K562 (cell line): Measurements from ENCODE around the gene HSBP1L1. TPM values are rescaled to one million over a fixed set of nuclear protein-coding genes. Genes with fewer than 3 reads are reported as not detected.
A peak's percentile ranks its signal among the peaks of the same experiment; 100 is the strongest.

Source experiments
- ATAC-seq: fragments of 200-7000 bp; cut with Tn5 transposase; 3 replicates; pipeline ENCODE4 v1.9.1; 2020; ENCODE audit warnings: moderate library complexity
- BruUV-seq: library from RNA; stranded (reverse); fragments of 400-500 nt; replicated peaks from 2 replicates; lab custom pipeline; 2021; lab: Mats Ljungman, UMichigan
- CTCF ChIA-PET: fragments of 300-600 bp; formaldehyde crosslinking; extraction: SDS; loops from one replicate; lab custom pipeline; 2021; ENCODE audit warnings: low intra/inter-chr PET ratio; lab: Yijun Ruan, JAX
- POLR2A ChIA-PET: fragments of 300-600, 350-650 bp; sonication (Branson Sonifier 250); formaldehyde crosslinking; extraction: SDS; loops from one replicate; lab custom pipeline; 2021; ENCODE audit warnings: antibody characterized with exemption, inconsistent platforms; lab: Yijun Ruan, JAX
- DNase-seq, 4 experiments: peaks; one replicate each; pipeline versions ENCODE4 v3.0.0 to v3.0.0-alpha.2; 2011 to 2018; ENCODE audit warnings: low spot score in 3 of 4, mixed read lengths in 3 of 4; ENCODE audit errors: extremely low read depth in 1 of 4
- FAIRE-seq: peaks from 2 replicates; lab custom pipeline; 2011; peaks lifted over from hg19 to GRCh38; lab: Jason Lieb, UNC
- H2AFZ ChIP-seq: 2 replicates; pipeline ENCODE4 v1.6.0; 2011; ENCODE audit warnings: low read depth, low read length, control low read depth, inconsistent platforms
- H3K27ac ChIP-seq: fragments of 200-600 bp; 3 replicates; pipeline ENCODE4 v1.8.0; 2011; ENCODE audit warnings: low read depth, mild to moderate bottlenecking, control low read depth, inconsistent platforms, low read length, moderate library complexity, mixed read lengths; ENCODE audit errors: extremely low read depth
- H3K27me3 ChIP-seq, 2 experiments: fragments of 300-600 bp in 1 of 2; 2 replicates in 1 of 2; 3 replicates in 1 of 2; pipeline versions ENCODE4 v1.6.0 to v1.8.0; 2011; ENCODE audit warnings: inconsistent platforms in 2 of 2, low read length in 2 of 2, mild to moderate bottlenecking in 1 of 2, mixed read lengths in 1 of 2, moderate library complexity in 1 of 2; ENCODE audit not compliant: control insufficient read depth in 2 of 2, insufficient read depth in 2 of 2
- H3K36me3 ChIP-seq: fragments of 300-600 bp; 3 replicates; pipeline ENCODE4 v1.8.0; 2011; ENCODE audit warnings: mild to moderate bottlenecking, low read length, inconsistent platforms; ENCODE audit not compliant: control insufficient read depth, insufficient read depth
- H3K4me1 ChIP-seq, 2 experiments: fragments of 200-600 bp in 1 of 2; replicated peaks in 1 of 2; 2 replicates in 1 of 2; 3 replicates in 1 of 2; pipeline versions ENCODE4 v1.5.1 to v1.8.0; 2011; ENCODE audit warnings: inconsistent platforms in 2 of 2, low read length in 2 of 2, mild to moderate bottlenecking in 1 of 2, mixed read lengths in 1 of 2, moderate library complexity in 1 of 2; ENCODE audit not compliant: control insufficient read depth in 2 of 2, insufficient read depth in 2 of 2
- H3K4me2 ChIP-seq: 2 replicates; pipeline ENCODE4 v1.6.1; 2011; ENCODE audit warnings: low read length, control low read depth, inconsistent platforms, mixed read lengths; ENCODE audit not compliant: insufficient read depth
- H3K4me3 ChIP-seq: fragments of 200-600 bp; sonication (generic), shearing (Covaris generic); 2 replicates; pipeline ENCODE4 v1.5.1; 2016; ENCODE audit warnings: control low read depth, inconsistent platforms
- H3K79me2 ChIP-seq: fragments of 200-600 bp; 3 replicates; pipeline ENCODE4 v1.8.0; 2011; ENCODE audit warnings: low read length, inconsistent platforms; ENCODE audit not compliant: control insufficient read depth, insufficient read depth
- H3K9ac ChIP-seq, 2 experiments: 2 replicates each; pipeline versions ENCODE4 v1.6.0 to v1.6.1; 2011; ENCODE audit warnings: low read depth in 2 of 2, low read length in 2 of 2, control low read depth in 1 of 2, inconsistent platforms in 1 of 2, mild to moderate bottlenecking in 1 of 2, mixed read lengths in 1 of 2; ENCODE audit not compliant: insufficient read depth in 1 of 2
- H3K9me1 ChIP-seq: one replicate; pipeline ENCODE4 v1.6.0; 2011; ENCODE audit warnings: inconsistent platforms, mild to moderate bottlenecking, low read length, moderate library complexity; ENCODE audit not compliant: control insufficient read depth, insufficient read depth
- H3K9me3 ChIP-seq: replicated peaks from 2 replicates; pipeline ENCODE4 v1.5.1; 2011; ENCODE audit warnings: low read depth, low read length, inconsistent platforms; ENCODE audit not compliant: control insufficient read depth, insufficient read depth
- H4K20me1 ChIP-seq: replicated peaks from 2 replicates; pipeline ENCODE4 v1.6.1; 2011; ENCODE audit warnings: low read length, inconsistent platforms, mixed read lengths; ENCODE audit not compliant: control insufficient read depth, insufficient read depth
- CEBPG ChIP-seq, 3 experiments: fragments of 200-800 bp in 1 of 3; sonication (Bioruptor generic) in 1 of 3; sonication (generic) in 1 of 3; formaldehyde crosslinking in 1 of 3; IDR thresholded peaks in 2 of 3; conservative IDR thresholded peaks in 1 of 3; 2 replicates each; pipeline versions ENCODE4 v1.6.1 to v1.8.0; 2016 to 2022; ENCODE audit warnings: missing compliant biosample characterization in 2 of 3, missing genetic modification characterization in 2 of 3, mild to moderate bottlenecking in 1 of 3, missing genetic modification reagents in 1 of 3
- ETV1 ChIP-seq: fragments of 450-650 bp; conservative IDR thresholded peaks from 2 replicates; pipeline ENCODE4 v1.6.1; 2016; ENCODE audit warnings: missing genetic modification characterization, control low read depth, low read depth, missing compliant biosample characterization
- NFYB ChIP-seq: IDR thresholded peaks from 2 replicates; pipeline ENCODE4 v1.6.1; 2011; ENCODE audit warnings: mild to moderate bottlenecking, moderate library complexity; ENCODE audit not compliant: insufficient read length; ENCODE audit errors: extremely low read depth
- NR2C1 ChIP-seq, 2 experiments: fragments of 450-650 bp; IDR thresholded peaks; 2 replicates each; pipeline ENCODE4 v1.6.1; 2017; ENCODE audit warnings: mild to moderate bottlenecking in 2 of 2, antibody characterized with exemption in 1 of 2, inconsistent platforms in 1 of 2, missing compliant biosample characterization in 1 of 2, missing genetic modification characterization in 1 of 2
- ZFP36 ChIP-seq: fragments of 150-350 bp; IDR thresholded peaks from 2 replicates; pipeline ENCODE4 v1.6.1; 2018; ENCODE audit warnings: low read length, low read depth; ENCODE audit not compliant: partially characterized antibody
- ZNF77 ChIP-seq: fragments of 250-450 bp; sonication (Bioruptor Pico); IDR thresholded peaks from 2 replicates; pipeline ENCODE4 v1.5.0; 2020
- WGBS: fragments of 100-300 bp; shearing (Covaris generic); methylation state at CpG from one replicate; pipeline ENCODE4 v1.1.6; 2016; ENCODE audit warnings: low coverage, mixed read lengths; ENCODE audit not compliant: insufficient coverage; ENCODE audit errors: missing lambda C conversion rate; 5-methylcytosine and 5-hydroxymethylcytosine counted together
- in situ Hi-C: fragments of 300-500 bp; cut with MboI; formaldehyde crosslinking; loops from 4 replicates; pipeline ENCODE4 v1.15.0; 2018; ENCODE audit warnings: inconsistent platforms, mixed read lengths
- intact Hi-C: fragments of 100-400 bp; cut with micrococcal nuclease; formaldehyde crosslinking; loops from 2 replicates; pipeline ENCODE4 v1.14.2; 2022
- polyA plus RNA-seq, 8 experiments: library from polyadenylated mRNA; depleted of rRNA in 4 of 8; stranded (reverse) in 5 of 8; unstranded in 3 of 8; fragments of >200 nt; fragmentation: Nextera tagmentation in 2 of 8; fragmentation: Illumina TruSeq in 1 of 8; extraction: Ambion mirVana in 2 of 8; extraction: Trizol in 1 of 8; gene quantifications; 2 replicates each; pipeline versions ENCODE4 v1.2.1 to v1.2.3, GENCODE V29; 2011 to 2014; ENCODE audit warnings: inconsistent platforms in 1 of 8, missing spikeins in 1 of 8
- total RNA-seq, 7 experiments: library from RNA; depleted of rRNA in 6 of 7; stranded (reverse); fragments of >200 nt in 6 of 7; fragmentation: Illumina TruSeq in 2 of 7; extraction: Trizol in 2 of 7; gene quantifications; 2 replicates each; pipeline versions ENCODE4 v1.2.1 to v1.2.3, GENCODE V29; 2011 to 2021; ENCODE audit warnings: low replicate concordance in 1 of 7
- TF ChIP-seq, protein P1 (sequence below): fragments of 450-650 bp; formaldehyde crosslinking; IDR thresholded peaks from 2 replicates; pipeline ENCODE4 v1.4.0; 2020; ENCODE audit warnings: mild to moderate bottlenecking, moderate library complexity
- TF ChIP-seq, protein P2 (sequence below): fragments of 150-350 bp; IDR thresholded peaks from 2 replicates; pipeline ENCODE4 v1.6.1; 2014; ENCODE audit warnings: low read depth, mild to moderate bottlenecking, low read length, borderline replicate concordance

HSBP1L1 gene
- total and polyA plus RNA-seq, 9 of the 15 experiments (the other 6 are each of a cell fraction or from before 2014, with no cell fraction given) = 0.24 to 0.36 TPM; not detected in 7

- no peaks in the 10 kb centered on the region for H4K20me1 ChIP-seq
- no peak for TF ChIP-seq ETV1
- no peak for TF ChIP-seq ZNF77 (CRISPR knock-in tag)
- TF ChIP-seq, protein P1, sequence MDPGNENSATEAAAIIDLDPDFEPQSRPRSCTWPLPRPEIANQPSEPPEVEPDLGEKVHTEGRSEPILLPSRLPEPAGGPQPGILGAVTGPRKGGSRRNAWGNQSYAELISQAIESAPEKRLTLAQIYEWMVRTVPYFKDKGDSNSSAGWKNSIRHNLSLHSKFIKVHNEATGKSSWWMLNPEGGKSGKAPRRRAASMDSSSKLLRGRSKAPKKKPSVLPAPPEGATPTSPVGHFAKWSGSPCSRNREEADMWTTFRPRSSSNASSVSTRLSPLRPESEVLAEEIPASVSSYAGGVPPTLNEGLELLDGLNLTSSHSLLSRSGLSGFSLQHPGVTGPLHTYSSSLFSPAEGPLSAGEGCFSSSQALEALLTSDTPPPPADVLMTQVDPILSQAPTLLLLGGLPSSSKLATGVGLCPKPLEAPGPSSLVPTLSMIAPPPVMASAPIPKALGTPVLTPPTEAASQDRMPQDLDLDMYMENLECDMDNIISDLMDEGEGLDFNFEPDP (CRISPR knock-in tag) = no peak
- TF ChIP-seq NFYB = no peak
- TF ChIP-seq ZFP36 = peak; percentile 68
- no peak for TF ChIP-seq CEBPG (CRISPR knock-in tag; IDR thresholded peaks at IDR 0.05)
- no peak for TF ChIP-seq CEBPG (tag; conservative IDR thresholded peaks at IDR 0.05 in 1 of 2, IDR thresholded peaks at IDR 0.05 in 1 of 2)
- TF ChIP-seq, protein P2, sequence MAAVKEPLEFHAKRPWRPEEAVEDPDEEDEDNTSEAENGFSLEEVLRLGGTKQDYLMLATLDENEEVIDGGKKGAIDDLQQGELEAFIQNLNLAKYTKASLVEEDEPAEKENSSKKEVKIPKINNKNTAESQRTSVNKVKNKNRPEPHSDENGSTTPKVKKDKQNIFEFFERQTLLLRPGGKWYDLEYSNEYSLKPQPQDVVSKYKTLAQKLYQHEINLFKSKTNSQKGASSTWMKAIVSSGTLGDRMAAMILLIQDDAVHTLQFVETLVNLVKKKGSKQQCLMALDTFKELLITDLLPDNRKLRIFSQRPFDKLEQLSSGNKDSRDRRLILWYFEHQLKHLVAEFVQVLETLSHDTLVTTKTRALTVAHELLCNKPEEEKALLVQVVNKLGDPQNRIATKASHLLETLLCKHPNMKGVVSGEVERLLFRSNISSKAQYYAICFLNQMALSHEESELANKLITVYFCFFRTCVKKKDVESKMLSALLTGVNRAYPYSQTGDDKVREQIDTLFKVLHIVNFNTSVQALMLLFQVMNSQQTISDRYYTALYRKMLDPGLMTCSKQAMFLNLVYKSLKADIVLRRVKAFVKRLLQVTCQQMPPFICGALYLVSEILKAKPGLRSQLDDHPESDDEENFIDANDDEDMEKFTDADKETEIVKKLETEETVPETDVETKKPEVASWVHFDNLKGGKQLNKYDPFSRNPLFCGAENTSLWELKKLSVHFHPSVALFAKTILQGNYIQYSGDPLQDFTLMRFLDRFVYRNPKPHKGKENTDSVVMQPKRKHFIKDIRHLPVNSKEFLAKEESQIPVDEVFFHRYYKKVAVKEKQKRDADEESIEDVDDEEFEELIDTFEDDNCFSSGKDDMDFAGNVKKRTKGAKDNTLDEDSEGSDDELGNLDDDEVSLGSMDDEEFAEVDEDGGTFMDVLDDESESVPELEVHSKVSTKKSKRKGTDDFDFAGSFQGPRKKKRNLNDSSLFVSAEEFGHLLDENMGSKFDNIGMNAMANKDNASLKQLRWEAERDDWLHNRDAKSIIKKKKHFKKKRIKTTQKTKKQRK = 0 out of 2 replicates have a peak, but pooled peaks have one; percentile 17
- TF ChIP-seq NR2C1 (IDR thresholded peaks at IDR 0.05) = no peak
- TF ChIP-seq NR2C1 (tag; IDR thresholded peaks at IDR 0.05) = no peak
- TF ChIP-seq, all 486 proteins: peak for 2
- DNase-seq (no peak), FAIRE-seq (no peak), ATAC-seq (no peak)
- Histone ChIP-seq H3K36me3 (no peaks in the 10 kb centered on the region), H3K9me3 (peaks cover 2% of the 10 kb centered on the region; the same call in 1 of the 2 replicates), H3K4me3 (no peak overlapping the region), H3K4me2 (no peak overlapping the region), H3K9me1 (no peaks in the 10 kb centered on the region), H3K9ac (no peak overlapping the region), H3K4me1 (no peaks in the 10 kb centered on the region), H3K27me3 (no peaks in the 10 kb centered on the region), H3K27ac (no peak overlapping the region), H2AFZ (no peak overlapping the region), H3K79me2 (no peaks in the 10 kb centered on the region)
- BruUV-seq = no TSS peak
- ChIA-PET POLR2A (no interaction called here), CTCF (no interaction called here)
- WGBS = 22% methylated on average over 3 of the region's 3 CpGs
- in situ Hi-C loops (no loop called here), intact Hi-C loops (no loop called here)
Measured at GRCh38 chr18:80000877-80001276, 36.4 kb downstream of the HSBP1L1 start.
